DND-41 (cell line): ENCODE data around the gene MMEL1.
"Not testable (repeated sequence)": the region's sequence is repeated elsewhere in the genome, so short reads cannot be mapped to it uniquely, and the experiment has no call there.

Source experiments
- ATAC-seq: fragments of 200-7000 bp; cut with Tn5 transposase; 3 replicates; pipeline ENCODE4 v1.9.1; 2021; ENCODE audit warnings: low read depth; ENCODE audit not compliant: insufficient read depth
- DNase-seq: peaks from one replicate; pipeline ENCODE4 v3.0.0-alpha.2; 2020
- H2AFZ ChIP-seq: 2 replicates; pipeline ENCODE4 v1.6.0; 2012; ENCODE audit warnings: low read depth, low read length
- H3K27ac ChIP-seq: 2 replicates; pipeline ENCODE4 v1.5.1; 2012; ENCODE audit warnings: low read length, inconsistent platforms
- H3K27me3 ChIP-seq: fragments of 200-600 bp; sonication (generic); 2 replicates; pipeline ENCODE4 v1.6.0; 2012; ENCODE audit warnings: low read length, mild to moderate bottlenecking, inconsistent platforms; ENCODE audit not compliant: insufficient read depth, poor library complexity
- H3K36me3 ChIP-seq: 2 replicates; pipeline ENCODE4 v1.5.1; 2012; ENCODE audit warnings: low read length, inconsistent platforms; ENCODE audit not compliant: insufficient read depth
- H3K4me1 ChIP-seq: 2 replicates; pipeline ENCODE4 v1.5.1; 2012; ENCODE audit warnings: mild to moderate bottlenecking, low read length; ENCODE audit not compliant: insufficient read depth
- H3K4me2 ChIP-seq: 2 replicates; pipeline ENCODE4 v1.6.0; 2012; ENCODE audit warnings: mild to moderate bottlenecking, moderate library complexity, low read length, inconsistent platforms; ENCODE audit not compliant: insufficient read depth
- H3K4me3 ChIP-seq, 2 experiments: fragments of 200-600 bp in 1 of 2; shearing (Covaris generic) in 1 of 2; 2 replicates each; pipeline ENCODE4 v1.5.1; 2012 to 2016; ENCODE audit warnings: inconsistent platforms in 2 of 2, low read length in 2 of 2, mild to moderate bottlenecking in 2 of 2, low read depth in 1 of 2, moderate library complexity in 1 of 2
- H3K79me2 ChIP-seq: 2 replicates; pipeline ENCODE4 v1.6.0; 2012; ENCODE audit warnings: low read length, inconsistent platforms; ENCODE audit not compliant: insufficient read depth
- H3K9ac ChIP-seq: 2 replicates; pipeline ENCODE4 v1.6.0; 2012; ENCODE audit warnings: low read depth, mild to moderate bottlenecking, inconsistent platforms, low read length, moderate library complexity
- H3K9me3 ChIP-seq: 2 replicates; pipeline ENCODE4 v1.5.1; 2012; ENCODE audit warnings: low read length, moderate library complexity, mild to moderate bottlenecking, inconsistent platforms; ENCODE audit not compliant: insufficient read depth, severe bottlenecking
- H4K20me1 ChIP-seq: 2 replicates; pipeline ENCODE4 v1.6.0; 2012; ENCODE audit warnings: low read length; ENCODE audit not compliant: insufficient read depth
- EZH2 ChIP-seq: IDR thresholded peaks from 3 replicates; pipeline ENCODE4 v1.6.1; 2012; ENCODE audit warnings: borderline replicate concordance, low read depth, mild to moderate bottlenecking, moderate library complexity, low read length, inconsistent platforms; ENCODE audit not compliant: severe bottlenecking
- TF ChIP-seq, protein P1 (sequence below): IDR thresholded peaks from 2 replicates; pipeline ENCODE4 v1.5.1; 2012; ENCODE audit warnings: borderline replicate concordance, low read length, moderate library complexity, mild to moderate bottlenecking; ENCODE audit not compliant: poor library complexity, severe bottlenecking; ENCODE audit errors: extremely low read depth

MMEL1 gene

DNA sequence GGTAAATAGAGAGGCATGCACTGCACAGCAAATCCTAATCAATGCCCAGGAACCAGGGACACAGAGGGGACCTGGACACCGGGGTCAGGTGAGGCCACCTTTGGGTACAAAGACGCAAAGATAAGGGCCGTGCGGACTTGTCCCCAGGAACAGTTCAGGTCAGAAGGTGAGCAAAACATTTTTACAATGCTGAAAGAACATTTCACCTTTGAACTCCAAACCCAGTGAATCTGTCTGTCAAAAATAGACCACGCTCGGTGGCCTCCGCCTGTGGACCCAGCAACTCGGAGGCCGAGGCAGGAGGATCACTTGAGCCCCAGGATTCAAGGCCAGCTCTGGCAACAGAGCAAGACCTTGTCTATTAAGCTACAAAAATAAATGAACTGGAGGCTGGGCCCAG lies 61.5 kb downstream of the MMEL1 start:
- Histone ChIP-seq H3K4me3 (no peak overlapping the region), H3K4me1 (no peaks in the 10 kb centered on the region), H3K4me2 (no peak overlapping the region), H3K9ac (no peak overlapping the region), H3K27ac (no peak overlapping the region), H4K20me1 (no peaks in the 10 kb centered on the region), H3K36me3 (no peaks in the 10 kb centered on the region), H3K9me3 (no peaks in the 10 kb centered on the region), H2AFZ (no peak overlapping the region), H3K79me2 (no peaks in the 10 kb centered on the region), H3K27me3 (no peaks in the 10 kb centered on the region)
- ATAC-seq: no peak
- no peak for DNase-seq
- TF ChIP-seq EZH2: no peak
- TF ChIP-seq, protein P1, sequence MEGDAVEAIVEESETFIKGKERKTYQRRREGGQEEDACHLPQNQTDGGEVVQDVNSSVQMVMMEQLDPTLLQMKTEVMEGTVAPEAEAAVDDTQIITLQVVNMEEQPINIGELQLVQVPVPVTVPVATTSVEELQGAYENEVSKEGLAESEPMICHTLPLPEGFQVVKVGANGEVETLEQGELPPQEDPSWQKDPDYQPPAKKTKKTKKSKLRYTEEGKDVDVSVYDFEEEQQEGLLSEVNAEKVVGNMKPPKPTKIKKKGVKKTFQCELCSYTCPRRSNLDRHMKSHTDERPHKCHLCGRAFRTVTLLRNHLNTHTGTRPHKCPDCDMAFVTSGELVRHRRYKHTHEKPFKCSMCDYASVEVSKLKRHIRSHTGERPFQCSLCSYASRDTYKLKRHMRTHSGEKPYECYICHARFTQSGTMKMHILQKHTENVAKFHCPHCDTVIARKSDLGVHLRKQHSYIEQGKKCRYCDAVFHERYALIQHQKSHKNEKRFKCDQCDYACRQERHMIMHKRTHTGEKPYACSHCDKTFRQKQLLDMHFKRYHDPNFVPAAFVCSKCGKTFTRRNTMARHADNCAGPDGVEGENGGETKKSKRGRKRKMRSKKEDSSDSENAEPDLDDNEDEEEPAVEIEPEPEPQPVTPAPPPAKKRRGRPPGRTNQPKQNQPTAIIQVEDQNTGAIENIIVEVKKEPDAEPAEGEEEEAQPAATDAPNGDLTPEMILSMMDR: no peak

DNA sequence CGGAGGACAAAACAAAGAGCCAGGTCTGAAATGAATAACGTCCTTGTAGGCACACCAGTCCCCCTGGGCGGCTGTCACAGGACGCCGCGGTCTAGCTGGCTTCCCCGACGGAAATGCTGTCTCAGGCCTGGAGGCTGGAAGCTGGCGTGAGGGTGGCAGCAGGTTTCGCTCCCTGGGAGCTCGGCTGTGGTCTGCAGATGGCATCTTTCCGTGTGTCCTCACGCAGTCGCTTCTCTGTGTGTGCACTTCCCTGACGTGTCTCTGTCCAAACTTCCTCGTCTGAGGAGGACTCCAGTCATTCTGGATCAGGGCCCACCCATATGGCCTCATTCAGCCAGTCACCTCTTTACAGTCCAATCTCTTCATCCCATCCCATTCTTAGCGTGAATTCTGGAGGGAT lies 62.5 kb downstream of the MMEL1 start:
- ATAC-seq (no peak), DNase-seq (no peak)
- Histone ChIP-seq H3K4me1 (no peaks in the 10 kb centered on the region), H3K4me3 (no peak overlapping the region), H3K9me3 (no peaks in the 10 kb centered on the region), H3K79me2 (no peaks in the 10 kb centered on the region), H3K4me2 (no peak overlapping the region), H3K27ac (no peak overlapping the region), H2AFZ (no peak overlapping the region), H3K27me3 (no peaks in the 10 kb centered on the region), H4K20me1 (no peaks in the 10 kb centered on the region), H3K36me3 (no peaks in the 10 kb centered on the region), H3K9ac (no peak overlapping the region)
- TF ChIP-seq, protein P1: no peak
- no peak for TF ChIP-seq EZH2

DNA sequence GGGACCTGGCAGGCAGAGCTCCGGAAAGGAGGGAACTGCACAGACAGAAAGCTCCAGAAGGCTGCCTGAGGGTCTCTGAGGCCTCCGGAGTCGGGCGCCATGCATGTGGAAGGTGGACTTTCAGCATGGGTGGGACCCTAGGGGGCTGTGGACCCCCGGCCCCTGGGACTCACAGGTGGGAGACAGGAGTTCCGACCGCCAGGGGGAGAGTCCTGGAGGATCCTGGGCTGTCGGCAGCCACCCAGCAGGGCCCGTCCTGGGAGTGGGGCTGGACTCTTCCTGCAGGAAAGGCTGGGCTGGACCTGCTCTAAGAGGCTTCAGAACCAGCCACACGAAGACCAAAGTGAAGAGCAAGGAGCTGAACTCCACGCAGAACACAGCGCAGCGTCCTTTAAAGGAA lies 63.1 kb downstream of the MMEL1 start:
- H3K27me3 ChIP-seq, ATAC-seq, H3K9me3 ChIP-seq, H3K4me1 ChIP-seq, H3K4me2 ChIP-seq, H3K9ac ChIP-seq, H3K27ac ChIP-seq, H4K20me1 ChIP-seq, DNase-seq, H3K4me3 ChIP-seq, H3K36me3 ChIP-seq, H3K79me2 ChIP-seq, H2AFZ ChIP-seq: not testable (repeated sequence)

DNA sequence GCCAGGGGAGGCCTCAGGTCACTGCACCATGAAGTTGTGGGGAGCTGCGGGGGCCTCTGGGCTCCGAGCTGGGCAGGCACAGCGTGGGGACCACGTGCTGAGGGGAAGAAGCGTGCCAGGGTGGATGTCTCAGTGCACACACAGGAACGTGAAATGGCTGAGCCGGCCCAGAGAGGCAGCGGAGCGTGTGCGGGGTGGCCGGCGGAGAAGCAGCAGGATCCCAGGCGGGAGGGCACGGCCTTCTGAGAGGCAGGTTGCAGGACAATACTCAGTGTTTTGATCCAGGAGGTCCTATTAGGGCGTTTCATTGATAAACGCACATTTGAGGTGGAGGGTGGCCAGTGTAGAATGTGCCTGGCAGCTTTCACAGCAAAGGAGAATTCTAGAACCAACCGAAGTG lies 63.8 kb downstream of the MMEL1 start:
- H3K27ac ChIP-seq: no peak overlapping the region
- no peaks in the 10 kb centered on the region for H3K27me3 ChIP-seq
- no peaks in the 10 kb centered on the region for H3K4me1 ChIP-seq
- no peaks in the 10 kb centered on the region for H3K9me3 ChIP-seq
- TF ChIP-seq, protein P1: no peak
- no peak for TF ChIP-seq EZH2
- H3K4me3 ChIP-seq: no peak overlapping the region
- no peak for DNase-seq
- ATAC-seq: no peak
- H4K20me1 ChIP-seq: no peaks in the 10 kb centered on the region
- H3K4me2 ChIP-seq: no peak overlapping the region
- H2AFZ ChIP-seq: no peak overlapping the region
- H3K79me2 ChIP-seq: no peaks in the 10 kb centered on the region
- H3K36me3 ChIP-seq: no peaks in the 10 kb centered on the region
- no peak overlapping the region for H3K9ac ChIP-seq

DNA sequence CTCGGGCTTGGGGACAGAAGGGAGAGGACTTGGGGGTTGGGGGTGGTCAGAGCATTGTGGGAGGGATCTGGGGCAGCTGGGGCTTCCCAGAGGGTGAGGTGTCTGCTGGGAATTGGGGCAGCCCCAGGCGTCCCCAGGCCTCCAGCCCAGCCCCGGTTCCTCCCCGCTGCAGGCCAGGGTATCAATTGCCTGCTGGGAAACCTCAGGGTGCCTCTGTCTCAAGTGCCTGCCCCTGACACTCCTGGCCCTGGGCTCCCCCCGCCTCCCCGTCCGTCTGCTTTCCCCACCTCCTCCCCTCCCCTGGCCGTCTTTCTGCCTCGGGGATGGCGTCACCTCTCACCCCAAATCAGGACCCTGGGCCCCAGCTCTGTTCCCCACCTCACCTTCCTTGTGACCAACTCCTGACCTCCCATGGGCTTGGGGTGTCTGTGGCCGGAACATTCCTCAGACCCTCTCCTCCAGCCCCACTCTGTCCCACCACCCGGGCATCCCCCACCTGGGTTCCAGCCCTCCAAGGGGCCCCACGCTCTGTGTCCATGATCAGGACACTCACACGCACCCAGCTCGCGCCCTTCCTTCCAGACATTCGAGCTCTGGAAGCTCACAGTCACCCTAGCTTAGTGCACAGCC lies 64.5 kb downstream of the MMEL1 start:
- not testable (repeated sequence) for H3K4me1 ChIP-seq, H3K9me3 ChIP-seq, DNase-seq, H3K36me3 ChIP-seq, H3K27me3 ChIP-seq, H3K27ac ChIP-seq, H3K4me2 ChIP-seq, H3K9ac ChIP-seq, H3K79me2 ChIP-seq, H2AFZ ChIP-seq, H3K4me3 ChIP-seq, ATAC-seq, H4K20me1 ChIP-seq
